ENCODE results near the gene FOXL3. TPM values are rescaled to one million over a fixed set of nuclear protein-coding genes. Genes with fewer than 3 reads are reported as not detected.
"Not testable (repeated sequence)": the region's sequence is repeated elsewhere in the genome, so short reads cannot be mapped to it uniquely, and the experiment has no call there.

The FOXL3 gene
- total RNA-seq, 1 experiment from 2014 or later = not detected

DNA sequence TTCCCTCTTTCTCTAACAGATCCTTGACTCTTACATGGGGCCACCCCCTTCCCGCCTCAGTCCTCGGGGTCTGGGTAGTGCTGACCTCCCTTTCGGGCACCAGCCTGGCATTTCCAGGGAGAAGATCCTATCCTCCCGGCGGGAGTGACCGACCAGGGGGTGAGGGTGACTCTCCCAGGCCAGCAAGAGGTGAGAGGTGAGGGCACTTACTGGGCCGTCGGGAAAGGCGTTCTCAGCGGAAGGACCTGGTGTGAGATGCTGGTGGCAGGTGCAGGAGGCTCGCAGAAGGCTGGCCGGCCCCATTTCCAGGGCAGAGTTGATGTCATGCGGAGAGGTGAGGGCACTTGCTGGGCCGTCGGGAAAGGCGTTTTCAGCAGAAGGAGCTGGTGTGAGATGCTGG lies 4.2 kb upstream of the FOXL3 start:
- DNase-seq = no peak
- H3K4me1 ChIP-seq = no peaks in the 10 kb centered on the region
- no peak overlapping the region for H3K27ac ChIP-seq
- no peak overlapping the region for H3K4me3 ChIP-seq
- no peaks in the 10 kb centered on the region for H3K9me3 ChIP-seq (replicated peaks)
- no peaks in the 10 kb centered on the region for H3K27me3 ChIP-seq
- no peaks in the 10 kb centered on the region for H3K36me3 ChIP-seq

DNA sequence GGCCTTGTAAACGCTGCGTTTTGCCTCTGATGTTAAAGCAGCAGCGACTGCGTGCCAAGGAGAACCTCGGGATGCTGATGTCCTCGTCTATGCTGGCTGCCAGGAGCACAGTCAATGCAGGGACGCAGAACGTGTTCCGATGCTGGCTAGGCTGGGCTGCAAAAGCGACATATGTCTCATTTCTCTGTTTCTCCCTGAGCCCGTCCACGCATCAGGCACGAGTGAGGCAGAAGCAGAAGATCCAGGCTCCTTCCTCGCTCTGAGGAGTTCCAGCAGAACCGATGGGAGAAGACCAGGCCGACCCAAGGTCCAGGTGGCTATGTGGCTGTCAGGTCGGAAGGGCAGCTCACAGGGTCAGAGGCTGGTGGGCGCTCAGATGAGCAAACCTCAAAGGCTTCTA lies 3.7 kb upstream of the FOXL3 start:
- DNase-seq = no peak
- H3K4me1 ChIP-seq = no peaks in the 10 kb centered on the region
- no peaks in the 10 kb centered on the region for H3K9me3 ChIP-seq (replicated peaks)
- H3K27ac ChIP-seq = no peak overlapping the region
- no peak overlapping the region for H3K4me3 ChIP-seq
- no peaks in the 10 kb centered on the region for H3K36me3 ChIP-seq
- H3K27me3 ChIP-seq = no peaks in the 10 kb centered on the region

DNA sequence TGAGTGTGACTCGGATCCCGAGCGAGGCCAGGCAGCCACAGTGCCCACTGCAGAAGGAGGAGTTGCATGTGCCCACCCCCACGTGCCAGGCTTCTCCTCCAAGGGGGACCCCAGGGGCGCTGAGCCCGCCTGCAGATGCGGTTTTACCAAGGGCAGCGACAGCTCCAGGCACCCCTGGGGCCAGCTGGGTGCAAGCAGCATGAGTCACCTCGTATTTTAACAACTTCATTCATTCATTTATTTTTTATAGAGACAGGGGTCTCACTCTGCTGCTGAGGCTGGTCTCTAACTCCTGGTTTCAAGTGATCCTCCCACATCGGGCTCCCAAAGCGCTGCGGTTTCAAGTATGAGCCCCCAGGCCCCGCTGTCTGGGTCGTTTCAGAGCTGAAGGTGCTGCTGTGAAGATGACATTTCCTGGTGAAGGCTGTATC lies 1.3 kb upstream of the FOXL3 start:
- Histone ChIP-seq H3K9me3 (replicated peaks) (no peaks in the 10 kb centered on the region), H3K4me3 (no peak overlapping the region), H3K4me1 (no peaks in the 10 kb centered on the region), H3K27me3 (no peaks in the 10 kb centered on the region), H3K36me3 (no peaks in the 10 kb centered on the region), H3K27ac (no peak overlapping the region)
- no peak for DNase-seq

DNA sequence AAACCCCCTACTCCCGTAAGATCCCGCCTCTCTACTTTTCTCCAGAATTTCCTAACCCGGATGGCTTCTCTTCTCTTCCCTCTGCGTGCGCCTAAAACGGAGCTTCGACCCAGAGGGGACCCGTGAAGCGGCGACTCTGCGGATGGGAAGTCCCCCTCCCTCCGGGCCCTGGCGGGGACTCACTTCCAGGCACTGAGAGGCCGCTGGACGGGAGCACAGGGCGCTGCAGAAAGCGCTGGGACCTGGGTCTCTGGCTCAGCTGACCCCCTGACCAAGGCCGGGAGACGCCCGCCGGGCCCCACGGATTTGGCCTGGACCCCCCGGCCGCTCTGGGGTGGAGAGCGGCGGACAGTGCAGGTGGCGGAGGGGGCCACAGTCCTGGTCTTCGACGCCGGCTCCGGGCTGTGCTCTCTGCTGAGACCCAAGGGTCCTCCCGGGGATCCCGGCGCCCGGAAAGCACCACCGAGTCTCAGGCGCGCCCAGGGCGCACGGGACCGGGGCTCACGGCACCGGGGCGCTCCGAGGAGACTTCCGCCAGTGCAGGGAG lies 688 bp upstream of the FOXL3 start:
- no peak overlapping the region for H3K27ac ChIP-seq
- H3K27me3 ChIP-seq = no peaks in the 10 kb centered on the region
- H3K4me1 ChIP-seq = no peaks in the 10 kb centered on the region
- DNase-seq = no peak
- H3K9me3 ChIP-seq (replicated peaks) = no peaks in the 10 kb centered on the region
- no peak overlapping the region for H3K4me3 ChIP-seq
- no peaks in the 10 kb centered on the region for H3K36me3 ChIP-seq

DNA sequence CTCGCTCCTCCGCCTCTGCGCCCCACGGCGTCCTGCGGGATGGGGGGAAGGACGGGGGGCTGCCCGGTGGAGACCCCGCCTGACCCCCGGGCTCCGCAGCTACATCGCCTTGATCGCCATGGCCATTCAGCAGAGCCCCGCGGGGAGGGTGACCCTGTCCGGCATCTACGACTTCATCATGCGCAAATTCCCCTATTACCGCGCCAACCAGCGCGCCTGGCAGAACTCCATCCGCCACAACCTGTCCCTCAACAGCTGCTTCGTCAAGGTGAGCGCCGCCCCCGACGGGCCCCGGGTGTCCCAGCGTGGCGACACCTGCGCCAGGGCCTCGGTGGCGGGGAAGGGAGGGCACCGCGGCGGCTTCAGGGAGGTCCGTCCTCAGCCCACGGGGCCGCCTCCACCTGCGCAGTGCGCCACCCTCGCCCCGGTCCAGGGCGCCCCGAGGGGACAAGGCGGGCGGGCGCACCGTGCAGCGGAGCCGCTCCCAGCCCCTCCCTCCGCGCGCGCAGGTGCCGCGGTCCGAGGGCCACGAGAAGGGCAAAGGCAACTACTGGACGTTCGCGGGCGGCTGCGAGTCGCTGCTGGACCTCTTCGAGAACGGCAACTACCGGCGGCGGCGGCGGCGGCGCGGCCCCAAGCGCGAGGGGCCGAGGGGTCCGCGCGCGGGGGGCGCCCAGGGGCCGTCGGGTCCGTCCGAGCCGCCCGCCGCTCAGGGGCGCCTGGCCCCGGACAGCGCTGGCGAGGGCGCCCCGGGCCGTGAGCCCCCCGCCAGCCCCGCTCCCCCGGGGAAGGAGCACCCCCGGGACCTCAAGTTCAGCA lies 793 bp downstream of the FOXL3 start:
- H3K27me3 ChIP-seq = no peaks in the 10 kb centered on the region
- H3K9me3 ChIP-seq (replicated peaks) = no peaks in the 10 kb centered on the region
- no peak for DNase-seq
- no peak overlapping the region for H3K27ac ChIP-seq
- H3K4me3 ChIP-seq = no peak overlapping the region
- no peaks in the 10 kb centered on the region for H3K4me1 ChIP-seq
- H3K36me3 ChIP-seq = no peaks in the 10 kb centered on the region

DNA sequence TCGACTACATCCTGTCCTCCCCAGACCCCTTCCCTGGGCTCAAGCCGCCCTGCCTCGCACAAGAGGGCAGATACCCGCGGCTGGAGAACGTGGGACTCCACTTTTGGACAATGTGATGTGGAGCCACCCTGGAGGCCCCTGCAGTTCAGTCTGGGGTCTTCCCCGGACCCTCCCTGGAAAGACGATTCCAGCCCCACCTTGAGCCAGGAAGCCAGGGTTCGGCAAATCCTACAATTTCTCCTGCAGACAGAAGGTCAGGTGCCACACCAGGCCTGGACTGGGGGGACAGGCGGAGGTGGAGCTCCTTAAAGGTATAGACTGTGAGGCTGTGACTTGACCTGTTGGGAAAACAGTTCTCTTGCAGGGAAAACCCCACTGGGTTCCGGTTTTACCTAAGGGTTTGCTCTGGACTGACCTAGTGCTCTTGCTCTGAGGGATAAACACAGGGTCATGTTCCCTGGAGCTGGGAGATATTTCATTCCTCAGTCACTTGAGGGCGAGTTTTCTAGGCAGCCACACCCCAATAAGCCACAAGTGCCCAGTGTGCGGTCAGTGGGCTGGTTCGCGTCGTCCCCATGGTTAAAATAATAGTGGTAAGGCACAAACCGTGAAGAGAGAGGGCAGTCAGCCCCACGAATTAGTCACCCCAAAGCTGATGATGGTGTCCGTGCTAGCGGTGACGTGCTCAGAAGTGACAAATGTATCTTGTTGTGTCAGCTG lies 1.6 kb downstream of the FOXL3 start:
- no peaks in the 10 kb centered on the region for H3K9me3 ChIP-seq (replicated peaks)
- H3K4me3 ChIP-seq = no peak overlapping the region
- H3K27me3 ChIP-seq = no peaks in the 10 kb centered on the region
- H3K27ac ChIP-seq = no peak overlapping the region
- no peaks in the 10 kb centered on the region for H3K36me3 ChIP-seq
- no peaks in the 10 kb centered on the region for H3K4me1 ChIP-seq
- no peak for DNase-seq

DNA sequence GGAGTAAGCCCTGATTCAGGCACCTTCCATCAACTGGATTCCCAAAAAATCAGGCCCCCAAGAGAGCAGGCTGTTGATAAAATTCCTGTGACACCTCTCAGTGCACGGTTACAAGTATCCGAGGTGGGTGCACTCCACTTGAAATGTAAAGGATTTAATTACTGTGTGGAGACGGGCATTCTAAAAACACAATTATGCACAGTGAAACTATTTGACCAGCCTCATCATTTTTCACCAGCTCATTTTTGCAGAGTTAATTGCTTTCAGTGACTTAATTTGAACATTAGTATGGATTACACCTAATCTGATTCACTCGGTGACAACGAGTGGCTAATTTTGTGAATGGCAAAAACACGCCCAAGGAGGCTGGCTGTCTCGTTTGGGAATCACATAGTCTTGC lies 2.3 kb downstream of the FOXL3 start:
- H3K27me3 ChIP-seq = no peaks in the 10 kb centered on the region
- no peaks in the 10 kb centered on the region for H3K36me3 ChIP-seq
- H3K9me3 ChIP-seq (replicated peaks) = no peaks in the 10 kb centered on the region
- no peak overlapping the region for H3K4me3 ChIP-seq
- no peak overlapping the region for H3K27ac ChIP-seq
- DNase-seq = no peak
- H3K4me1 ChIP-seq = no peaks in the 10 kb centered on the region

DNA sequence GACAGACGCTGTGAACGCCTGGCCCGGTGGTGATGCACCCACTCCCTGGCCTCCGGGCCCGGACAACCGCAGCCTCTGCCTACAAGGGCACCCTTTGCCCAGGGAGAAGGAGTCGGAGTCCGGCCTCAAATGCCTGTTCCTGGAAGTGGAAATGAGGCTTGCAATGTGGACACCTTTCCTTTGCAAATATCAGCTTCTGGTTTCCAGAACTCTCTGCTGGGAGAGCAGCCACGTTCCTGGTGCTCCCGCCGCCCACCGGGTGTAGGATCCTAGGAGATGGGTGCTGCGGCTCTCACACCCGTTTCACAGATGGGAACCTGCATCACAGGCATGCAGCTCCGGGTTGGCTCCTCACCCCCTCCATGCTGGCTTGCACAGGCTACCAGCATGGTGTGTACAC lies 2.9 kb downstream of the FOXL3 start:
- no peak for DNase-seq
- Histone ChIP-seq H3K4me1 (no peaks in the 10 kb centered on the region), H3K27me3 (no peaks in the 10 kb centered on the region), H3K36me3 (no peaks in the 10 kb centered on the region), H3K4me3 (no peak overlapping the region), H3K9me3 (replicated peaks) (no peaks in the 10 kb centered on the region), H3K27ac (no peak overlapping the region)

DNA sequence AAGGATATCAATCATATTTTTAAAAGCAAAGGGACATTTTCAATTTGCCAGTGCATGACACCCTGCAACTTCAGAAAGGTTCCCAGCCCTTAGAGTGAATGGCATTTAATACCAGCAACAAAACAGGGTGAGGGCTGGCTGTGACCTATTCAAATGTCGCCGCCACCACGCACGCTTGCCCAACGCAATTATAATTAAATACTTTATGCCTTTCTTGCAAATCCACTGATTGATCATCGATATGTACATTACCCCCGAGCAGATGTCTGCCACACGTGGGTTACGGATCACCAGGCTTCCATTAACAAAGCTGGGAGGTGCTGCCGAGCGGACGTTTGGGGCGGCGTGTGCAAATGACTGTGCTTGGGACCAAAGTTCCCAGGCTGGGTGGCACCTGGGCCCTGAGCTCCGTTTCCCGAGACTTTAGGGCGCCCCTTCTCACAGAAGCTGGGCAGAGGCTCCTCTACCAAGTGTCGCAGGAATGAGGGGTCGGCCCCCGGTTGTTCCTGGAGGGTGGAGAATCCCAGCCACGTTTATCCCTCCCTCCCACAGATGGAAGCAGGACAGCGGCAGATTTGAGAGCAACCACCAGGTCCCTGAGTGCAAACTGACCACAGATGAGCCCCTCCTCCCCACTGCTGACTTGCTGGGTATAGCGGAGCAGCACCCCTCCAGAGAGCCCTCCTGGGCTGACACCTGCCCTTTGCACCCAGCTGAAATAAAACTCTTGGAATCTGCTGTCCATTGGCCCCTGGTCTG lies 3.9 kb downstream of the FOXL3 start:
- H3K9me3 ChIP-seq (replicated peaks) = no peaks in the 10 kb centered on the region
- H3K27ac ChIP-seq = no peak overlapping the region
- no peaks in the 10 kb centered on the region for H3K27me3 ChIP-seq
- no peak overlapping the region for H3K4me3 ChIP-seq
- no peaks in the 10 kb centered on the region for H3K4me1 ChIP-seq
- no peaks in the 10 kb centered on the region for H3K36me3 ChIP-seq
- DNase-seq = no peak

DNA sequence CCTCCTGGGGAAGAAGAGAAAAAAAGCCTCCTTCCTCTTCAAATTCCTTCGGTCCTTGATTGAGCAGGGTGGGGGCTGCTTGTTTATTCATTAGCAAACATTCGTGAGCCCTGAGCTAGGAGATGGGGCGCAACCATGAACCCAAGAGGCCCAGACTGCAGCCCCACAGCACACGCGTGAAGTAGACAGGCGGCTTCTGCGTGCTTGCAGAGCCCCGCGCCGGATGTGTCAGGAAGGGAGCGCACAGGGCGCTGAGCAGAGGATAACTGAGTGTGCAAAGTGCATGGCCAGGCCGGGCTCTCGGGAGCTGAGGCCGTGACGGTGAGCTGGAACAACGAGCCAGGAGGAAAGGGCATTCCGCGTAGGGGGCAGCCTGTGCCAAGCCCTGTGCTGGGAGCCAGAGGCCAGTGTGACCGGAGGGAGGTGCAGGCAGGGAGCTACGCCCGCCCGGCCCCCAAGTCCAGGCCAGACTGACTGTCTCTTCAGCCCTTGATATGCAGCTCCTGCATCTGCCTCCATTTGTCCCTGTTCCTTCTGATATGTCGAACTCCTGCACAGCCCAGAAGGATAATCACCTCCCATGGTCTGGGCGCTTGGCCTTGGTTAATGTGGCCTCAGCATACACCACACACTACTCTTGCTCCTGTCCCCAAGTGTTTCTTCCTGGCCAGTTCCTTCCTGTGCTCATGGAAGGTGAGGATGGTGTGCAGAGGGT lies 4.6 kb downstream of the FOXL3 start:
- no peaks in the 10 kb centered on the region for H3K4me1 ChIP-seq
- no peaks in the 10 kb centered on the region for H3K36me3 ChIP-seq
- no peak for DNase-seq
- no peak overlapping the region for H3K27ac ChIP-seq
- H3K4me3 ChIP-seq = no peak overlapping the region
- H3K27me3 ChIP-seq = no peaks in the 10 kb centered on the region
- H3K9me3 ChIP-seq (replicated peaks) = no peaks in the 10 kb centered on the region

DNA sequence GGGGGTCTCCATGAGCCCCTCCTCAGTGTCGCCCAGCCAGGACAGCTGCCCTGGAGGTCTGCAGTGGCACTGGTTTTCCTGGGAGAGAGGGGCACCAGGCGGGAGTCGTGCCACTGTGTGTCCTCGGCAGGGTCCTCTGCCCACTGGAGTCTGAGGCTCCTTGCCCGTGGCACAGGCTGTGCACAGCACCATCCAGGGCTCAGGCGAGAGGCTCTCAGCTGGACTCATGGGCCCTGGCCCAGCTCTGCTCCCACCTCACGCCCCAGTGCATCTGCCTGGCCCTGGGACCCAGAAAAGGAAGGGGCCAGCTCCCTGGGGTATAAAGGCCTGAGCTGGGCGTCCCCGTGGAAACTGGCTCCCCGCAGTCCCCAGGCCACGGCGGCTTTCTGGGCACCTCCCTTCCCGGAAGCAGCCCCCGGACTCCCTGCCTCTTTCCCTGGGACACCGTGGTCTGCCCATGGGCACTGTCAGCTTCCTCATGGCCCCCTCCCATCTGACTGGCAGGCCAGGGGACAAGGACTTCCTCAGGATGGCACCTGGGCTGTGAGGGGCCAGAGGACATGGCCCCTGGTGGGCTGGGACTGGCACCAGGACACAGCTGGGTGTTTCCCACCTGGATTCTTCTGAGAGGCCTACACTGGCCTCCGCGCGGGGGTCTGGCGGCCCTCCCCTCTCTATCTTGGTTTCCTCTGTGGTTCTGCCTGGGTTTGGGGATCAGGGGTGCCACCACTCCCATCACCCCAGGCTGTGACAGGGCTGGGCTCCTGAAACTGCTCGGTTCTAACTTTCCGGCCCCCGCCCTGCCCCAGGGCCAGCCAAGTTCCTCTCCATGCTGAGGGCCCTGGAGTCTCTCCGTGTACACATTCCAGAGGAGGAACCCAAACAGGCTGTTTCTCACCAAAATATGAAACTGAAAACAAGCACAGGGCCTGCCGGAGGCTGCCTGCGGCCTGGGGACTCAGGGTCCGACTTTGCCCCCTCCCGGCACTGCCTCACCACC lies 5.5 kb downstream of the FOXL3 start:
- DNase-seq = no peak
- H3K9me3 ChIP-seq (replicated peaks) = no peaks in the 10 kb centered on the region
- no peak overlapping the region for H3K27ac ChIP-seq
- no peaks in the 10 kb centered on the region for H3K27me3 ChIP-seq
- no peaks in the 10 kb centered on the region for H3K4me1 ChIP-seq
- no peaks in the 10 kb centered on the region for H3K36me3 ChIP-seq
- H3K4me3 ChIP-seq = no peak overlapping the region

DNA sequence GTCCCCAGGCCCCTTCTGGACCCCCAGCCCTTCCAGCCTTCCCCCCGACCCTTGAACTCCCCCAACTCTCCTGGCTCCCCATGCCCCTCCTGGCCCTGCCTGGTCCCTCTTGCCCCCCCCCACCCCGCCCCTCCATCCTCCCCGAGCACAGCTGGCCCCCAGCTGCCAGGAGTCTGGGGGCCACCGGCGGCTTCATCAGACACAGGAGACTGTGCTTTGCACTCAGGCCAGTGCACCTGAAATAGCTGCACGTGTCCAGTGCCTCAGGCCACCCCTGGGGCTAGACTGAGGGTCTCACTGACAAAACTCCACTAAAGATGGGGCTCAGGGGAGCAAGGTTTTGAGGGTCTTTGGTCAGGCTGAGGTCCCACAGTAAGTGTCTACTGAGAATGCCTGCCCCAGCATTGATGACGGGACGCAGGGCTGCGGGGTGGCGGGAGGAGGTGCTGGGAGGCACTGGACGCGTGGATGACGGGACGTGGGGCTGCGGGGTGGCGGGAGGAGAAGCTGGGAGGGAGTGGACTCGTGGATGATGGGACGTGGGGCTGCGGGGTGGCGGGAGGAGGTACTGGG lies 6.5 kb downstream of the FOXL3 start:
- Histone ChIP-seq H3K36me3 (no peaks in the 10 kb centered on the region), H3K9me3 (replicated peaks) (no peaks in the 10 kb centered on the region), H3K27ac (no peak overlapping the region), H3K4me1 (no peaks in the 10 kb centered on the region), H3K4me3 (no peak overlapping the region), H3K27me3 (no peaks in the 10 kb centered on the region)
- no peak for DNase-seq

DNA sequence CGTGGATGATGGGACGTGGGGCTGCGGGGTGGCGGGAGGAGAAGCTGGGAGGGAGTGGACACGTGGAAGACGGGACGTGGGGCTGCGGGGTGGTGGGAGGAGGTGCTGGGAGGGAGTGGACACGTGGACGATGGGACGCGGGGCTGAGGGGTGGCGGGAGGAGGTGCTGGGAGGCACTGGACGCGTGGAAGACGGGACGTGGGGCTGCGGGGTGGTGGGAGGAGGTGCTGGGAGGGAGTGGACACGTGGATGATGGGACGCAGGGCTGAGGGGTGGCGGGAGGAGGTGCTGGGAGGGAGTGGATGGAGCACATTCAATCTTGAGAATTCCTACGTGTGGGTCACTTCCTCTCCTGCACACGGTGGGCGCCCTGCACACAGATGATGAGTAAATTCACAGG lies 7.2 kb downstream of the FOXL3 start:
- not testable (repeated sequence) for H3K36me3 ChIP-seq; H3K9me3 ChIP-seq (replicated peaks); DNase-seq; H3K4me3 ChIP-seq; H3K27me3 ChIP-seq; H3K27ac ChIP-seq; H3K4me1 ChIP-seq
